Measurements from ENCODE around the gene CEACAM6. TPM values are rescaled to one million over a fixed set of nuclear protein-coding genes. Genes with fewer than 3 reads are reported as not detected.

Gene CEACAM6
- total RNA-seq, 2 experiments from 2014 or later: not detected

DNA sequence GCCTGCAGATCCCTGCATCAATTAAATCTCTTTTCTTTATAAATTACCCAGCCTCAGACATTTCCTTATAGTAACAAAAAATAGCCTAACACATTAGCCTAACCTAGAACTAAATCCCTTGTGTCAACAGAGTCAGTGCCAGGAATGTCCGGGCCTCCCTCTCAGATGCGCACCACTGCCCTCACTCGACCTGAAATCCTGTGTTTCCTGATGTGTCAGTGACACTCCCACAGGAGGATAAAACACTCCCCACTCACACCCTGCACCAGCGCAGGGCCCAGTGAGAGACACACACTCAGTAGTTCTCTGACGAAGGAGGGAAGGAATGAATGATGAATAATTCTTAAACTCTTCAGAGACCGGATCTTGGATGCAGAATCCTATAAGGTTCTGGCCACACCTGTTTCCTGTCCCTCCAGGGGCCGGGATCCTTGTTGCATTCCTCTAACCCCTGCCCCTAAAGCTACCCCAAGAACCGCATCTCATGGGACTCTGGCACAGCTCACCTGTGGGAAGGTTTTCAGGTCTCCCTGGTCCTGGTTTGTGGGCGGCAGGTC, 44.2 kb downstream of the CEACAM6 start:
- DNase-seq (no peak), ATAC-seq (no peak)
- H3K36me3 Mint-ChIP-seq (ENCODE audit: low read depth): no peaks in the 10 kb centered on the region
- H3K4me3 Mint-ChIP-seq: no peak overlapping the region
- peaks cover 19% of the 10 kb centered on the region for H3K27me3 Mint-ChIP-seq (ENCODE audit: low read depth)
- POLR2A ChIA-PET: no interaction called here
- peaks cover 14% of the 10 kb centered on the region for H3K4me1 Mint-ChIP-seq (ENCODE audit: low read depth)
- H3K9me3 Mint-ChIP-seq (ENCODE audit: insufficient read depth): no peaks in the 10 kb centered on the region
- CTCF ChIA-PET: interaction anchor here (1.7 kb wide), 1 partner anchor 37 kb away, joined by 3 read pairs; no protein-coding TSS in a partner anchor
- H3K27ac Mint-ChIP-seq: no peak overlapping the region

- Mint-ChIP-seq H3K27me3 (ENCODE audit: low read depth) (peaks cover 17% of the 10 kb centered on the region), H3K36me3 (ENCODE audit: low read depth) (no peaks in the 10 kb centered on the region), H3K4me3 (no peak overlapping the region), H3K9me3 (ENCODE audit: insufficient read depth) (no peaks in the 10 kb centered on the region), H3K4me1 (ENCODE audit: low read depth) (peaks cover 17% of the 10 kb centered on the region), H3K27ac (no peak overlapping the region)
- no peak for DNase-seq
- ChIA-PET CTCF (no interaction called here), POLR2A (no interaction called here)
- ATAC-seq: no peak
Observed at GRCh38 chr19:41801031-41801430, 45.7 kb downstream of the CEACAM6 start.

GRCh38 chr19:41801792-41802211, 46.5 kb downstream of the CEACAM6 start:
- ATAC-seq (no peak), DNase-seq (no peak)
- peaks cover 17% of the 10 kb centered on the region for H3K4me1 Mint-ChIP-seq (ENCODE audit: low read depth)
- H3K9me3 Mint-ChIP-seq (ENCODE audit: insufficient read depth): no peaks in the 10 kb centered on the region
- H3K27me3 Mint-ChIP-seq (ENCODE audit: low read depth): peaks cover 12% of the 10 kb centered on the region
- ChIA-PET CTCF (interaction anchor here (1.1 to 4.6 kb wide), 3 partner anchors 8 to 95 kb away, joined by 3 to 53 read pairs (median 4); no protein-coding TSS in a partner anchor), POLR2A (no interaction called here)
- H3K27ac Mint-ChIP-seq: no peak overlapping the region
- H3K4me3 Mint-ChIP-seq: no peak overlapping the region
- H3K36me3 Mint-ChIP-seq (ENCODE audit: low read depth): no peaks in the 10 kb centered on the region

DNA sequence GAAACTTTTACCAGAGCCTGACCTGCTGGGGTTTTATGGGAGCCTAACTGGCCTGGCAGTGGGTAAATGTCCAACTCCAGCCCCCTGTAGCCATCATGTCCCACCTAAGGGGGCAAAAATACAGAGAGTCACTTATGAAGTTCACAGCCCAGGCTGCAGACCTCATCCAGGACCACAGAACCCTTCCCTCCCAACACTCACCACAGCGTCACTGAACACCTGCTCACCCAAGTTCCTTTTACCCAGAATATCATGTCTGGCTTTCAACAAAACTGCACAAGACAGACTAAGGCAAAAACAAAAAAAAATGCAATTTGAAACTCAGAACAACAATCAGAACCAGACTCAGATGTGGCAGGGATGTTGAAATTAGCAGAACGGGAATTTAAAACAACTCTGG, 47.4 kb downstream of the CEACAM6 start:
- DNase-seq (no peak), ATAC-seq (no peak)
- Mint-ChIP-seq H3K4me1 (ENCODE audit: low read depth) (peaks cover 17% of the 10 kb centered on the region), H3K9me3 (ENCODE audit: insufficient read depth) (no peaks in the 10 kb centered on the region), H3K27me3 (ENCODE audit: low read depth) (peaks cover 7% of the 10 kb centered on the region), H3K36me3 (ENCODE audit: low read depth) (no peaks in the 10 kb centered on the region), H3K4me3 (no peak overlapping the region), H3K27ac (no peak overlapping the region)
- CTCF ChIA-PET: interaction anchor here (1.1 to 4.6 kb wide), 3 partner anchors 9 to 96 kb away, joined by 3 to 53 read pairs (median 4); no protein-coding TSS in a partner anchor
- POLR2A ChIA-PET: no interaction called here

- CTCF ChIA-PET: interaction anchor here (1.0 to 4.6 kb wide), 3 partner anchors 10 to 97 kb away, joined by 3 to 53 read pairs (median 3); no protein-coding TSS in a partner anchor
- no peak overlapping the region for H3K27ac Mint-ChIP-seq
Observed at GRCh38 chr19:41804336-41804735, 49.0 kb downstream of the CEACAM6 start.

DNA sequence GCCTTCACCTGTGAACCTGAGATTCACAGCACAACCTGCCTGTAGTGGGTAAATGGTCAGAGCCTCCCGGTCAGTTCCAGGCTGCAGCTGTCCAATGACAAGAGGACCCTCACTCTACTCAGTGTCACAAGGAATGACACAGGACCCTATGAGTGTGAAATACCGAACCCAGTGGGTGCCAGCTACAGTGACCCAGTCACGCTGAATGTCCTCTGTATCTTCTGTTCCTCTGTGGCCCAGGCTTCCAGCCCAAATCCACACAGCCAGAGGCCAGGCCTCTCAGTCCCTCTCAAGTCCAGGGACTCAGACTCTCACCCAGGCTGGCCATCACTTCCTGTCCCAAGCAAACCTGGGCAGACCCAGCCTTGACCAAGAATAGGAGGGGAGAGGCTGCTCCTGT, 51.8 kb downstream of the CEACAM6 start:
- POLR2A ChIA-PET: no interaction called here

More at GRCh38 chr19:41804336-41804735, 49.0 kb downstream of the CEACAM6 start:
- H3K27me3 Mint-ChIP-seq (ENCODE audit: low read depth): peaks cover 7% of the 10 kb centered on the region
- H3K36me3 Mint-ChIP-seq (ENCODE audit: low read depth): no peaks in the 10 kb centered on the region
- no peak for ATAC-seq
- no peak for DNase-seq
- H3K4me3 Mint-ChIP-seq: no peak overlapping the region
- peaks cover 17% of the 10 kb centered on the region for H3K4me1 Mint-ChIP-seq (ENCODE audit: low read depth)
- POLR2A ChIA-PET: no interaction called here
- H3K9me3 Mint-ChIP-seq (ENCODE audit: insufficient read depth): no peaks in the 10 kb centered on the region

DNA sequence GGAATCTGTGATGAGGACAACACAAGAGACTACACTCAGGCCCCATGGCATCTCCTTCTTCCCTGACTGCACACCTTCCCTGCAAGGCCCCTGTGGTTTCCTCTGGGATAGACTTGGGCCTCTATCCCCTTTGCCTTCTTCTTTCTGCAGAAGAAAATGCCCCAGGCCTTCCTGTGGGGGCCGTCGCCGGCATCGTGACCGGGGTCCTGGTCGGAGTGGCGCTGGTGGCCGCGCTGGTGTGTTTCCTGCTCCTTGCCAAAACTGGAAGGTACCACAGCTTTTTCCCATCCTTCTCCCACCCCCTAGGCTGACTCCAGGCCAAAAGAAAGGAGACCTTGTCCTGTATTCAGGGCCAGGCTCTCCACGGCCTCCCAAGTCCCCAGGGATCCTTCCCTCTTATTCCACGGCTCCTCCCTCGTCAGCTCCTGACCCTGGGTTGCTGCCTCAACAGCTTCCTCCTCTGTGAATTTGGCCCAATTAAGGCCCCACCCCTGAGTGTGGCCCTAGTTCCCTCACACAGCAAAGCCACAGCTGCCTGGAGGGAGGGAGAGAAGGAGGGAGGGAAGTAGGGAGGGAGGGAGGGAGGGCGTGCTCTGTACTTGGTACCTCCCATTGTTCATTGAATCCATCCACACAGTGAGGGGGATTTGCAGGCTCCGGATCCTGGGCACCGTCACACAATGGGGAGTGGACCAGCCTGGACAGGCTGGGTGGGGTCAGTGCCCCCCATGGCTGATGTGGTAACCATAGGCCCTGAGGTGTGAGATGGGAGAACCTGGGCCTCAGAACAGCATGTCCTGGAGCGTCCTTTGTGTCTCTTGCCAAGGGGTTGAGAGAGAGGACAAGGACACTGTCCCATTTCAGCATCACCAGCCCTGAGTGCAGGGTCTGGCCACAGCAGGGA, 53.6 kb downstream of the CEACAM6 start:
- CTCF ChIA-PET: no interaction called here
- Mint-ChIP-seq H3K4me1 (ENCODE audit: low read depth) (peaks cover 8% of the 10 kb centered on the region), H3K36me3 (ENCODE audit: low read depth) (no peaks in the 10 kb centered on the region), H3K9me3 (ENCODE audit: insufficient read depth) (no peaks in the 10 kb centered on the region), H3K27me3 (ENCODE audit: low read depth) (no peaks in the 10 kb centered on the region), H3K4me3 (no peak overlapping the region), H3K27ac (no peak overlapping the region)
- ATAC-seq (no peak), DNase-seq (no peak)
- POLR2A ChIA-PET: no interaction called here

More for the DNA sequence above, 51.8 kb downstream of the CEACAM6 start:
- peaks cover 16% of the 10 kb centered on the region for H3K4me1 Mint-ChIP-seq (ENCODE audit: low read depth)
- H3K36me3 Mint-ChIP-seq (ENCODE audit: low read depth): no peaks in the 10 kb centered on the region
- peaks cover 4% of the 10 kb centered on the region for H3K27me3 Mint-ChIP-seq (ENCODE audit: low read depth)
- H3K9me3 Mint-ChIP-seq (ENCODE audit: insufficient read depth): no peaks in the 10 kb centered on the region
- H3K4me3 Mint-ChIP-seq: no peak overlapping the region
- no peak for ATAC-seq
- CTCF ChIA-PET: interaction anchor here (1.3 kb wide), 1 partner anchor 14 kb away, joined by 4 read pairs; no protein-coding TSS in a partner anchor
- DNase-seq: no peak
- H3K27ac Mint-ChIP-seq: no peak overlapping the region

GRCh38 chr19:41810301-41810700, 55.0 kb downstream of the CEACAM6 start:
- CTCF ChIA-PET: interaction anchor here (0.9 to 4.4 kb wide), 3 partner anchors 15 to 57 kb away, joined by 5 to 10 read pairs (median 5); no protein-coding TSS in a partner anchor
- H3K36me3 Mint-ChIP-seq (ENCODE audit: low read depth): no peaks in the 10 kb centered on the region
- H3K27me3 Mint-ChIP-seq (ENCODE audit: low read depth): no peaks in the 10 kb centered on the region
- DNase-seq: no peak
- POLR2A ChIA-PET: no interaction called here
- ATAC-seq: no peak
- peaks cover 8% of the 10 kb centered on the region for H3K4me1 Mint-ChIP-seq (ENCODE audit: low read depth)
- H3K4me3 Mint-ChIP-seq: no peak overlapping the region
- no peak overlapping the region for H3K27ac Mint-ChIP-seq
- no peaks in the 10 kb centered on the region for H3K9me3 Mint-ChIP-seq (ENCODE audit: insufficient read depth)

- Mint-ChIP-seq H3K36me3 (ENCODE audit: low read depth) (no peaks in the 10 kb centered on the region), H3K4me3 (no peak overlapping the region), H3K27me3 (ENCODE audit: low read depth) (no peaks in the 10 kb centered on the region), H3K9me3 (ENCODE audit: insufficient read depth) (no peaks in the 10 kb centered on the region), H3K27ac (no peak overlapping the region), H3K4me1 (ENCODE audit: low read depth) (peaks cover 10% of the 10 kb centered on the region)
- ChIA-PET POLR2A (no interaction called here), CTCF (interaction anchor here (0.6 to 4.4 kb wide), 5 partner anchors 10 to 58 kb away, joined by 3 to 10 read pairs (median 5); no protein-coding TSS in a partner anchor)
- DNase-seq: no peak
- ATAC-seq: no peak
Observed at GRCh38 chr19:41811036-41811435, 55.7 kb downstream of the CEACAM6 start.

DNA sequence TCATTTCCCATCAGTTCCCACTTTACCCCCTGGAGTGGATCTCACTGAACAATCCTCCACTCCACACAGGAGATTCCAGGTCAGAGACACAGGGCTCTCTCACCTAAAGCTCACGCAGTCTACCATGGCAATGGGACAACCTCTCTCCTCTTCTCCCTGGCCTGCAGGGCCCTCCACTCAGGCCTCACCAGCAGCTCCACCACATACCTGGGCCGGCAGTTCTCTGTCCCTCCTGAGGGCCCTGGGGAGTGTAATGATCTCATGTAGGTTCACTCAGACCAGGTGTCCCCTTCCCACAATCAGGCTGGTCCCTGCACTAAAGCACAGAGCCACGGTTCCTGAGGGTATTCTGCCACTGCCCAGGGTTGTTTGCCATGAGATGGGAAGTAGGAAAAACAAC, 56.7 kb downstream of the CEACAM6 start:
- POLR2A ChIA-PET: no interaction called here
- CTCF ChIA-PET: interaction anchor here (2.0 to 4.4 kb wide), 2 partner anchors 17 to 19 kb away, joined by 7 to 10 read pairs; no protein-coding TSS in a partner anchor

DNA sequence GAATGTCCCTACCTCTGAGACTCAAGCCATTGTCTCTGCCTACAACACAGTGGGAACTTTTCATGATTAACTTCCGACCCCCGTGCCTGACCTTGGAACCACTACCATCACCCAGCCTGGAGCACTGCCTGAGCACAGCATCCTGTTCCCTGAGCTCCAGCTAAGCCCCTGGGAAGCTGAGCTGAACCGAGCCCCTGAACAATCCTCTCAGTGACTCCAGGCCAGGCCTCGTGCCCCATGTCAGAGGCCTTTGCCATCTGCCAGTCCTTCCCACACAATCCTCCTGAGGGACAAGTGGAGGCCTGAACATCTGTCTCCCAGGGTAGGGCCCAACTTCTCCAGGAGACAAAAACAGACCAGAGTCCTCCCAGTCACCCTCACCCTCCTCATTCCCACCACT, 58.6 kb downstream of the CEACAM6 start:
- ChIA-PET CTCF (interaction anchor here (1.0 to 4.4 kb wide), 3 partner anchors 10 to 21 kb away, joined by 3 to 10 read pairs (median 3); no protein-coding TSS in a partner anchor), POLR2A (no interaction called here)
- Mint-ChIP-seq H3K27ac (no peak overlapping the region), H3K36me3 (ENCODE audit: low read depth) (no peaks in the 10 kb centered on the region), H3K4me3 (no peak overlapping the region), H3K27me3 (ENCODE audit: low read depth) (no peaks in the 10 kb centered on the region), H3K9me3 (ENCODE audit: insufficient read depth) (no peaks in the 10 kb centered on the region), H3K4me1 (ENCODE audit: low read depth) (peaks cover 10% of the 10 kb centered on the region)
- no peak for DNase-seq
- no peak for ATAC-seq

More for the DNA sequence above, 56.7 kb downstream of the CEACAM6 start:
- no peak for ATAC-seq
- H3K36me3 Mint-ChIP-seq (ENCODE audit: low read depth): no peaks in the 10 kb centered on the region
- peaks cover 10% of the 10 kb centered on the region for H3K4me1 Mint-ChIP-seq (ENCODE audit: low read depth)
- H3K9me3 Mint-ChIP-seq (ENCODE audit: insufficient read depth): no peaks in the 10 kb centered on the region
- no peak for DNase-seq
- H3K27me3 Mint-ChIP-seq (ENCODE audit: low read depth): no peaks in the 10 kb centered on the region
- H3K4me3 Mint-ChIP-seq: no peak overlapping the region
- H3K27ac Mint-ChIP-seq: no peak overlapping the region

DNA sequence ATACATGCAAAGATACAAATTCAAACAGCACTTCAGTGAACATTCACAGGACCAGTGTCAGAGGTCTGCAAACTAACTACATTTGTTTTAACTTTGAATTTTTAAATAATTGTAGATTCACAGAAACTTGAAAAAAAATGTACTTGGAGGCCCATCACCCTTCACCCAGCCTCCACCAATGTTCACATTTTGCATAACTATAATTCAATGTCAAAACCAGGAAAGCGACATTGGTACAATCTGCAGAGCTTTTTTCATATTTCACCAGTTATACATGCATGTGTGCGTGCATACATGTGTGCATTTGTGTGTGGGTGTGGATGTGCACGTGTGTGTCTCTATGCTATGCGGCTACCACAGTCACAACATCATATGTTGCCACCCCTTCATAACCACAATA, 60.0 kb downstream of the CEACAM6 start:
- no peak overlapping the region for H3K4me3 Mint-ChIP-seq
- CTCF ChIA-PET: interaction anchor here (3.0 kb wide), 1 partner anchor 20 kb away, joined by 8 read pairs; no protein-coding TSS in a partner anchor
- POLR2A ChIA-PET: no interaction called here
- no peaks in the 10 kb centered on the region for H3K9me3 Mint-ChIP-seq (ENCODE audit: insufficient read depth)
- no peaks in the 10 kb centered on the region for H3K36me3 Mint-ChIP-seq (ENCODE audit: low read depth)
- H3K4me1 Mint-ChIP-seq (ENCODE audit: low read depth): peaks cover 10% of the 10 kb centered on the region
- no peak for DNase-seq
- no peak overlapping the region for H3K27ac Mint-ChIP-seq
- ATAC-seq: no peak
- no peaks in the 10 kb centered on the region for H3K27me3 Mint-ChIP-seq (ENCODE audit: low read depth)
